A549 (cell line): ENCODE data around the gene PLAC9. TPM values are rescaled to one million over a fixed set of nuclear protein-coding genes. Genes with fewer than 3 reads are reported as not detected.
A peak's percentile ranks its signal among the peaks of the same experiment; 100 is the strongest.

Source experiments
- ATAC-seq, 2 experiments: fragments of 200-7000 bp in 1 of 2; fragments of >200 bp in 1 of 2; cut with Nextera tagmentation in 1 of 2; cut with Tn5 transposase in 1 of 2; 3 replicates each; pipeline versions ENCODE4 v1.8.0 to v1.9.1; 2018 to 2020; ENCODE audit warnings: mild to moderate bottlenecking in 1 of 2, moderate library complexity in 1 of 2
- CTCF ChIA-PET: fragments of 300-600 bp; sonication (Branson Sonifier 250); formaldehyde crosslinking; extraction: SDS; loops from one replicate; lab custom pipeline; 2021; ENCODE audit warnings: antibody characterized with exemption, inconsistent platforms; lab: Yijun Ruan, JAX
- POLR2A ChIA-PET: fragments of 350-600 bp; formaldehyde crosslinking; extraction: SDS; loops from one replicate; lab custom pipeline; 2021; ENCODE audit warnings: antibody characterized with exemption, inconsistent platforms; lab: Yijun Ruan, JAX
- DNase-seq, 2 experiments: peaks; one replicate each; pipeline versions ENCODE4 v3.0.0 to v3.0.0-alpha.2; 2011 to 2016; ENCODE audit warnings: low read depth in 1 of 2, low spot score in 1 of 2
- FAIRE-seq: peaks from 2 replicates; lab custom pipeline; 2011; peaks lifted over from hg19 to GRCh38; lab: Jason Lieb, UNC
- H3K27ac ChIP-seq, 2 experiments: fragments of >200 bp; sonication (Bioruptor Twin); formaldehyde crosslinking; 3 replicates each; pipeline ENCODE4 v1.5.1; 2016 to 2017
- H3K4me1 ChIP-seq: fragments of >200 bp; sonication (Bioruptor Twin); formaldehyde crosslinking; 3 replicates; pipeline ENCODE4 v1.6.1; 2016
- H3K4me2 ChIP-seq: fragments of >200 bp; sonication (Bioruptor Twin); formaldehyde crosslinking; 3 replicates; pipeline ENCODE4 v1.6.1; 2016
- H3K4me3 ChIP-seq: fragments of >200 bp; sonication (Bioruptor Twin); formaldehyde crosslinking; 3 replicates; pipeline ENCODE4 v1.5.1; 2016
- H3K9me3 ChIP-seq: fragments of >200 bp; sonication (Bioruptor Twin); formaldehyde crosslinking; 3 replicates; pipeline ENCODE4 v1.6.1; 2016
- CBX2 ChIP-seq: fragments of 200-600 bp; sonication (generic); IDR thresholded peaks from 2 replicates; pipeline ENCODE4 v1.6.1; 2016; ENCODE audit warnings: low read depth, mild to moderate bottlenecking, borderline replicate concordance
- CHD4 ChIP-seq: fragments of 200-600 bp; sonication (generic); IDR thresholded peaks from 2 replicates; pipeline ENCODE4 v1.6.1; 2016; ENCODE audit warnings: antibody characterized with exemption, mild to moderate bottlenecking, borderline replicate concordance
- ESRRA ChIP-seq: fragments of 150-350 bp; IDR thresholded peaks from 2 replicates; pipeline ENCODE4 v1.6.1; 2014; ENCODE audit warnings: mild to moderate bottlenecking, low read length, borderline replicate concordance
- FOSB ChIP-seq: fragments of 250-450 bp; sonication (Bioruptor Pico); IDR thresholded peaks from 2 replicates; pipeline ENCODE4 v1.5.0; 2020; ENCODE audit warnings: mild to moderate bottlenecking, moderate library complexity
- HEYL ChIP-seq: fragments of 250-450 bp; sonication (Bioruptor Pico); IDR thresholded peaks from 2 replicates; pipeline ENCODE4 v1.8.0; 2021; ENCODE audit warnings: mild to moderate bottlenecking, moderate library complexity
- KDM5A ChIP-seq: fragments of 200-600 bp; sonication (generic); IDR thresholded peaks from 2 replicates; pipeline ENCODE4 v1.6.1; 2016; ENCODE audit warnings: antibody characterized with exemption, mild to moderate bottlenecking
- MAZ ChIP-seq: fragments of 150-350 bp; IDR thresholded peaks from 2 replicates; pipeline ENCODE4 v1.6.1; 2014; ENCODE audit warnings: antibody characterized with exemption, low read depth, low read length, borderline replicate concordance
- PHF8 ChIP-seq: fragments of 200-600 bp; sonication (generic); IDR thresholded peaks from 2 replicates; pipeline ENCODE4 v1.6.1; 2016; ENCODE audit warnings: low read depth, mild to moderate bottlenecking, antibody characterized with exemption, moderate library complexity, borderline replicate concordance
- POLR2AphosphoS2 ChIP-seq: conservative IDR thresholded peaks from 2 replicates; pipeline ENCODE4 v1.6.1; 2012; ENCODE audit warnings: low read length, improper control_type of control experiment, inconsistent platforms
- RCOR1 ChIP-seq: fragments of 150-350 bp; IDR thresholded peaks from 2 replicates; pipeline ENCODE4 v1.6.1; 2014; ENCODE audit warnings: antibody characterized with exemption, low read length, low read depth
- TFCP2L1 ChIP-seq: fragments of 250-450 bp; sonication (Bioruptor Pico); IDR thresholded peaks from 2 replicates; pipeline ENCODE4 v1.5.0; 2021; ENCODE audit warnings: mild to moderate bottlenecking
- TP53 ChIP-seq: fragments of 250-450 bp; sonication (Bioruptor Pico); IDR thresholded peaks from 2 replicates; pipeline ENCODE4 v1.5.0; 2021; ENCODE audit warnings: mild to moderate bottlenecking, moderate library complexity
- WGBS: methylation state at CpG from one replicate; pipeline ENCODE4 v1.1.6; 2017; ENCODE audit errors: missing lambda C conversion rate; 5-methylcytosine and 5-hydroxymethylcytosine counted together
- polyA plus RNA-seq, 4 experiments: library from polyadenylated mRNA; depleted of rRNA in 3 of 4; stranded (reverse); fragments of >200 nt; fragmentation: RNase III in 1 of 4; extraction: RNeasy Plus Mini Kit Qiagen cat#74134 plus additional on column Dnase treatment in 1 of 4; gene quantifications; 2 replicates in 3 of 4; 3 replicates in 1 of 4; pipeline ENCODE4 v1.2.3, GENCODE V29; 2011 to 2017
- TF ChIP-seq, protein P1 (sequence below): fragments of >200 bp; sonication (Bioruptor Twin); formaldehyde crosslinking; IDR thresholded peaks from 2 replicates; pipeline ENCODE4 v1.6.1; 2016
- TF ChIP-seq, protein P2 (sequence below): fragments of 200-600 bp; sonication (generic); IDR thresholded peaks from 2 replicates; pipeline ENCODE4 v1.6.1; 2016; ENCODE audit warnings: antibody characterized with exemption, mild to moderate bottlenecking, moderate library complexity
- TF ChIP-seq, protein P3 (sequence below): IDR thresholded peaks from 2 replicates; pipeline ENCODE4 v1.6.1; 2012
- TF ChIP-seq, protein P4 (sequence below): fragments of >200 bp; sonication (Bioruptor Twin); formaldehyde crosslinking; IDR thresholded peaks from 3 replicates; pipeline ENCODE4 v1.6.1; 2016
- TF ChIP-seq, protein P5 (sequence below): fragments of 150-350 bp; IDR thresholded peaks from 2 replicates; pipeline ENCODE4 v1.6.1; 2014; ENCODE audit warnings: low read depth, mild to moderate bottlenecking, low read length

Gene PLAC9
- polyA plus RNA-seq, 2 of the 4 experiments (the other 2 are of a cell fraction): not detected

DNA sequence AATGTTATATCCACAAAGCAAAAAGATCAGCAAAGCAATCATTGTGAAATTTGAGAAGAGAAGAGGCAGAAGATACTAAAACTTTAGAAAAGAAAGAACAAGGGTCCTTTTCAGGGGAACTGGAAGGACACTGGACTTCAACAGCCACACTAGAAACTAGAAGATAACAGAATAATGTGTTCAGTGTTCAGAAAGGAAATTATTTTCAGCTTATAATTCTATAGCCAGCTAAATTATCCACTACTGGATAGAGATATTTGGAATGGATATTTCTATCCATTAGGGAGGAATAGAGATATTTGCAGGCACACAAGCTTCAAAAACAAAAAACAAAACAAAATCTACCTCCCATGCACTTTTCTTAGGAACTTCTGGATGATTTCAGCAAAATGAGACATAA lies 60.0 kb downstream of the PLAC9 start:
- no peak for DNase-seq
- ChIA-PET CTCF (no interaction called here), POLR2A (no interaction called here)
- no peak overlapping the region for H3K4me2 ChIP-seq
- H3K9me3 ChIP-seq: peaks cover 10% of the 10 kb centered on the region; the same call in 2 of the 3 replicates
- H3K27ac ChIP-seq: no peak overlapping the region
- H3K4me1 ChIP-seq: peaks cover 37% of the 10 kb centered on the region
- no peak for ATAC-seq
- no peak overlapping the region for H3K4me3 ChIP-seq
- FAIRE-seq: no peak
- TF ChIP-seq CHD4: no peak
- TF ChIP-seq, protein P1, sequence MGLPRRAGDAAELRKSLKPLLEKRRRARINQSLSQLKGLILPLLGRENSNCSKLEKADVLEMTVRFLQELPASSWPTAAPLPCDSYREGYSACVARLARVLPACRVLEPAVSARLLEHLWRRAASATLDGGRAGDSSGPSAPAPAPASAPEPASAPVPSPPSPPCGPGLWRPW: no peak
- TF ChIP-seq, protein P2, sequence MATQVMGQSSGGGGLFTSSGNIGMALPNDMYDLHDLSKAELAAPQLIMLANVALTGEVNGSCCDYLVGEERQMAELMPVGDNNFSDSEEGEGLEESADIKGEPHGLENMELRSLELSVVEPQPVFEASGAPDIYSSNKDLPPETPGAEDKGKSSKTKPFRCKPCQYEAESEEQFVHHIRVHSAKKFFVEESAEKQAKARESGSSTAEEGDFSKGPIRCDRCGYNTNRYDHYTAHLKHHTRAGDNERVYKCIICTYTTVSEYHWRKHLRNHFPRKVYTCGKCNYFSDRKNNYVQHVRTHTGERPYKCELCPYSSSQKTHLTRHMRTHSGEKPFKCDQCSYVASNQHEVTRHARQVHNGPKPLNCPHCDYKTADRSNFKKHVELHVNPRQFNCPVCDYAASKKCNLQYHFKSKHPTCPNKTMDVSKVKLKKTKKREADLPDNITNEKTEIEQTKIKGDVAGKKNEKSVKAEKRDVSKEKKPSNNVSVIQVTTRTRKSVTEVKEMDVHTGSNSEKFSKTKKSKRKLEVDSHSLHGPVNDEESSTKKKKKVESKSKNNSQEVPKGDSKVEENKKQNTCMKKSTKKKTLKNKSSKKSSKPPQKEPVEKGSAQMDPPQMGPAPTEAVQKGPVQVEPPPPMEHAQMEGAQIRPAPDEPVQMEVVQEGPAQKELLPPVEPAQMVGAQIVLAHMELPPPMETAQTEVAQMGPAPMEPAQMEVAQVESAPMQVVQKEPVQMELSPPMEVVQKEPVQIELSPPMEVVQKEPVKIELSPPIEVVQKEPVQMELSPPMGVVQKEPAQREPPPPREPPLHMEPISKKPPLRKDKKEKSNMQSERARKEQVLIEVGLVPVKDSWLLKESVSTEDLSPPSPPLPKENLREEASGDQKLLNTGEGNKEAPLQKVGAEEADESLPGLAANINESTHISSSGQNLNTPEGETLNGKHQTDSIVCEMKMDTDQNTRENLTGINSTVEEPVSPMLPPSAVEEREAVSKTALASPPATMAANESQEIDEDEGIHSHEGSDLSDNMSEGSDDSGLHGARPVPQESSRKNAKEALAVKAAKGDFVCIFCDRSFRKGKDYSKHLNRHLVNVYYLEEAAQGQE: no peak
- no peak for TF ChIP-seq MAZ
- TF ChIP-seq ESRRA: no peak

DNA sequence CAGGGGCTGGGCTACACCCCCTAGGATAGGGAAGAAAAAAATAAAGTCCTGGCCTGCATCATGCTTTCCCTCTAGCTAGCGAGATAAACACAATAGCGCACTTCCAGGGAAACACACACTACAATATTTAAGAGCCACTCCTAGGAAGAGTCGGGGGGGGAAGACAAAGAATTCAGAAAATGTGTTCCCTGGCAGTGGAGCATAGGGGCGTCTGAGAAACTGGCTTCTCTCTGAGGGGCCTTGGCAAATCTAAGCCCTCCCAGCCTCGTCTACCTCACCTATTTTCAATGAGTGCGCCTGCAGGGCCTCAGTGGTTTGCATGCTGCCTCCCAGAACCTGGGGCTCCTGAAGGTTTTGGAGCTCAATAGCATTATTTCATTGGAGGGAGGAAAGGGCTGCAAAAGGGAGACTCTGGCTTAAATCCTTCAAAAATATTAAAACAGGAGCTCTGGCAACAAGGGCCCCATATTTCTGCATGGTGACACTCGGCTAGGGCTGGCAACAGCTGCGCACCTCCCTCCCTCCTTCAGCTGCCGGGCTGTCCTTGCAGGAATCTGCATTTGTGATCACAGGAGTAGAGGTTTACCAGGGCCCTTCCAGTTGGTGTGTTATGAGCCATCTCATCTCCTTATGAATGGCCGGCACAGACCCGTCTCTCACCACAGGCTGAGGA lies 62.0 kb downstream of the PLAC9 start:
- Histone ChIP-seq H3K4me3 (no peak overlapping the region), H3K27ac (peak overlapping the region in 1 of 2 experiments; percentile 84; a peak in 2 of 6 replicates), H3K4me2 (no peak overlapping the region), H3K9me3 (peaks cover 10% of the 10 kb centered on the region; the same call in 2 of the 3 replicates), H3K4me1 (peaks cover 53% of the 10 kb centered on the region)
- 88% methylated on average over 11 of the region's 11 CpGs for WGBS
- CTCF ChIA-PET: interaction anchor here (1.2 to 1.9 kb wide), 4 partner anchors 9 to 34 kb away, joined by 3 to 6 read pairs (median 4); no protein-coding TSS in a partner anchor
- POLR2A ChIA-PET: no interaction called here
- no peak for TF ChIP-seq RCOR1
- TF ChIP-seq CBX2: no peak
- TF ChIP-seq, protein P3, sequence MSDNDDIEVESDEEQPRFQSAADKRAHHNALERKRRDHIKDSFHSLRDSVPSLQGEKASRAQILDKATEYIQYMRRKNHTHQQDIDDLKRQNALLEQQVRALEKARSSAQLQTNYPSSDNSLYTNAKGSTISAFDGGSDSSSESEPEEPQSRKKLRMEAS: no peak
- TF ChIP-seq, protein P4, sequence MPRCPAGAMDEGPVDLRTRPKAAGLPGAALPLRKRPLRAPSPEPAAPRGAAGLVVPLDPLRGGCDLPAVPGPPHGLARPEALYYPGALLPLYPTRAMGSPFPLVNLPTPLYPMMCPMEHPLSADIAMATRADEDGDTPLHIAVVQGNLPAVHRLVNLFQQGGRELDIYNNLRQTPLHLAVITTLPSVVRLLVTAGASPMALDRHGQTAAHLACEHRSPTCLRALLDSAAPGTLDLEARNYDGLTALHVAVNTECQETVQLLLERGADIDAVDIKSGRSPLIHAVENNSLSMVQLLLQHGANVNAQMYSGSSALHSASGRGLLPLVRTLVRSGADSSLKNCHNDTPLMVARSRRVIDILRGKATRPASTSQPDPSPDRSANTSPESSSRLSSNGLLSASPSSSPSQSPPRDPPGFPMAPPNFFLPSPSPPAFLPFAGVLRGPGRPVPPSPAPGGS: no peak
- TF ChIP-seq HEYL (CRISPR knock-in tag): no peak
- TF ChIP-seq, protein P5, sequence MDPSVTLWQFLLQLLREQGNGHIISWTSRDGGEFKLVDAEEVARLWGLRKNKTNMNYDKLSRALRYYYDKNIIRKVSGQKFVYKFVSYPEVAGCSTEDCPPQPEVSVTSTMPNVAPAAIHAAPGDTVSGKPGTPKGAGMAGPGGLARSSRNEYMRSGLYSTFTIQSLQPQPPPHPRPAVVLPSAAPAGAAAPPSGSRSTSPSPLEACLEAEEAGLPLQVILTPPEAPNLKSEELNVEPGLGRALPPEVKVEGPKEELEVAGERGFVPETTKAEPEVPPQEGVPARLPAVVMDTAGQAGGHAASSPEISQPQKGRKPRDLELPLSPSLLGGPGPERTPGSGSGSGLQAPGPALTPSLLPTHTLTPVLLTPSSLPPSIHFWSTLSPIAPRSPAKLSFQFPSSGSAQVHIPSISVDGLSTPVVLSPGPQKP: no peak
- no peak for TF ChIP-seq KDM5A
- no peak for TF ChIP-seq PHF8
- no peak for TF ChIP-seq TFCP2L1 (CRISPR knock-in tag)
- TF ChIP-seq FOSB (CRISPR knock-in tag): no peak
- no peak for TF ChIP-seq MAZ
- TF ChIP-seq POLR2AphosphoS2: no peak
- no peak for TF ChIP-seq TP53
- ATAC-seq: no peak
- FAIRE-seq: no peak
- no peak for DNase-seq

Other genes with a start within 250 kb of the PLAC9 start
- 0.19 TPM in 2 replicates for gene SFTPD, start 183.6 kb upstream of the PLAC9 start, polyA plus RNA-seq (2011; rRNA removed)
- 0.17 to 0.40 TPM (median 0.25 TPM) in 3 replicates for gene SFTPD, start 183.6 kb upstream of the PLAC9 start, polyA plus RNA-seq (2017; fragmentation: RNase III; extraction: RNeasy Plus Mini Kit Qiagen cat#74134 plus additional on column Dnase treatment)
- gene TMEM254, start 54.1 kb upstream of the PLAC9 start, polyA plus RNA-seq (2011; rRNA removed): 38.9 and 43.6 TPM in 2 replicates
- 19.0 to 20.9 TPM (median 20.4 TPM) in 3 replicates for gene TMEM254, start 54.1 kb upstream of the PLAC9 start, polyA plus RNA-seq (2017; fragmentation: RNase III; extraction: RNeasy Plus Mini Kit Qiagen cat#74134 plus additional on column Dnase treatment)
- gene ANXA11, start 72.8 kb downstream of the PLAC9 start, polyA plus RNA-seq (2011; rRNA removed): 92.6 and 123 TPM in 2 replicates
- gene ANXA11, start 72.8 kb downstream of the PLAC9 start, polyA plus RNA-seq (2017; fragmentation: RNase III; extraction: RNeasy Plus Mini Kit Qiagen cat#74134 plus additional on column Dnase treatment): 117 to 121 TPM (median 119 TPM) in 3 replicates
- gene MAT1A, start 156.9 kb downstream of the PLAC9 start, polyA plus RNA-seq (2011; rRNA removed): 0.13 and 0.16 TPM in 2 replicates
- gene MAT1A, start 156.9 kb downstream of the PLAC9 start, polyA plus RNA-seq (2017; fragmentation: RNase III; extraction: RNeasy Plus Mini Kit Qiagen cat#74134 plus additional on column Dnase treatment): 0.03 to 0.20 TPM (median 0.05 TPM) in 3 replicates
- gene DYDC1, start 224.0 kb downstream of the PLAC9 start, polyA plus RNA-seq (2011; rRNA removed): not detected in 2 replicates
- gene DYDC1, start 224.0 kb downstream of the PLAC9 start, polyA plus RNA-seq (2017; fragmentation: RNase III; extraction: RNeasy Plus Mini Kit Qiagen cat#74134 plus additional on column Dnase treatment): not detected in 3 replicates
- gene DYDC2, start 224.1 kb downstream of the PLAC9 start, polyA plus RNA-seq (2011; rRNA removed): 0.04 and 0.20 TPM in 2 replicates
- gene DYDC2, start 224.1 kb downstream of the PLAC9 start, polyA plus RNA-seq (2017; fragmentation: RNase III; extraction: RNeasy Plus Mini Kit Qiagen cat#74134 plus additional on column Dnase treatment): 0.13 TPM in 1 of 3 replicates, not detected in the others